Measurements from ENCODE around the gene FAM120B.

FAM120B gene

DNA sequence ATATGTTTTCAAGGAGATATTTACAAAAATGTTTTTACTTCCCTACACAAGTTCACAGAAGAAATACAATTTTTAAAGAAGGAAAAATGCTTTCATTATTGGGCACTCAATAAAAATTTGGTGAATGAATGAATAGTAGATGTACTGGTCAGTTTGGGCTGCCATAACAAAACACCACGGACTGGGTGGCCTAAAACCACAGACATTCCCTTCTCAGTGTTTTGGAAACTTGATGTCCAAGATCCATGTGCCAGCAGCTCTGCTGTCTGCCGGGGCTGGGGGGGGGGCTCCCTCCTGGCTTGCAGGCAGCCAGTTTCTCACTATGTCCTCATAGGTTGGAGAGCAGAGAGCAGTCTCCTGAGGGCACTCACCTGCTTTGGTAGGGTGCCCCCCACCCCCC, 62.0 kb downstream of the FAM120B start:
- Histone ChIP-seq H3K36me3 (ENCODE audit: insufficient read depth, low read length) (no peaks in the 10 kb centered on the region), H3K9me3 (ENCODE audit: low read depth, low read length) (no peaks in the 10 kb centered on the region), H3K4me3 (no peak overlapping the region), H3K27ac (no peak overlapping the region), H3K9ac (ENCODE audit: insufficient read length) (no peak overlapping the region)
- TF ChIP-seq FOXP2 (optimal IDR thresholded peaks at IDR 0.05; ENCODE audit: control extremely low read depth, extremely low read length, insufficient read depth) (no peak), POLR2AphosphoS5 (IDR thresholded peaks at IDR 0.05; ENCODE audit: borderline replicate concordance, low read depth, low read length) (no peak), EZH2 (IDR thresholded peaks at IDR 0.05) (no peak)
- DNase-seq (ENCODE audit: low read depth, low spot score), result no peak

DNA sequence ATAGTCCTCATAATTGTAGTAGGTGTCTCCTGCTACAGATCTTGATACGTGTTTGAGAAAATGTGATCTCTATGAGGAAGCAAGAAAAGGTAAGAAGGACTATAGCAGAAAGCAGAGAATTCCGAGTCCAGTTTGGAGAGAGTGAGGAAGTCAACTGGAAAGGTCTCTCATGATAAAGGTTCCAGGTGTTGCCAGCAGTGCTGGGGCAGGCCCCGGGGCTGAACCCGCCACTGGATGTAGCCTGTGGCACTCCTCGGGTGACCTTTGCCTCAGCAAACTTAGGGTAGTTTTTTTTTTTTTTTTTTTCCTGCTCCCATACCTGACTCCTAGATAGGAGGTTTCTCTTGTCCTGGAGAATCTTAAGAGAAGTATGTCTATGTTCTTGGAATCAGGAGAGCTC, 62.8 kb downstream of the FAM120B start:
- no peak for DNase-seq (ENCODE audit: low read depth, low spot score)
- H3K4me3 ChIP-seq, result no peak overlapping the region
- TF ChIP-seq EZH2 (IDR thresholded peaks at IDR 0.05) (no peak), FOXP2 (optimal IDR thresholded peaks at IDR 0.05; ENCODE audit: control extremely low read depth, extremely low read length, insufficient read depth) (no peak), POLR2AphosphoS5 (IDR thresholded peaks at IDR 0.05; ENCODE audit: borderline replicate concordance, low read depth, low read length) (no peak)
- no peak overlapping the region for H3K9ac ChIP-seq (ENCODE audit: insufficient read length)
- no peak overlapping the region for H3K27ac ChIP-seq
- no peaks in the 10 kb centered on the region for H3K9me3 ChIP-seq (ENCODE audit: low read depth, low read length)
- H3K36me3 ChIP-seq (ENCODE audit: insufficient read depth, low read length), result no peaks in the 10 kb centered on the region

DNA sequence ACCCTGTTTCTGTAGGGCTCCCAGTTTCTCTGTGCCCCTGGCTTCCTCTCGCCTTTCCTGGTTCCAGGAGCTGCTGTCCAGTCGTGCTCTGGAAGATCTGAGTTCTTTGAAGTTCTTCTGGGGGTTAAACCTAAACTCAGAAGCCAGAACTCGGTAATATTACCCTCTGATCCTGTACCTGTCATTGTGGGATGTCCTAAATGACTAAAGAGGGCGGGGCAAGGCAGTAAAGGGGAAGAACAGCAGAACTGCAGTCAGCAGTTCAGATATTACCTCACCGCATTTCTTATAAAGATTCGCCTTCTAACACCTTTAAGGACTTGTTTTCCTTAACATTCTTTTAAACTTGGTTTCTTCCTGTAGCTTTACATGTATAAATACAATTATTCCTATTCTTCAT, 63.9 kb downstream of the FAM120B start:
- Histone ChIP-seq H3K9ac (ENCODE audit: insufficient read length) (no peak overlapping the region), H3K27ac (no peak overlapping the region), H3K36me3 (ENCODE audit: insufficient read depth, low read length) (no peaks in the 10 kb centered on the region), H3K4me3 (no peak overlapping the region), H3K9me3 (ENCODE audit: low read depth, low read length) (no peaks in the 10 kb centered on the region)
- DNase-seq (ENCODE audit: low read depth, low spot score), result no peak
- TF ChIP-seq POLR2AphosphoS5 (IDR thresholded peaks at IDR 0.05; ENCODE audit: borderline replicate concordance, low read depth, low read length), result no peak
- TF ChIP-seq EZH2 (IDR thresholded peaks at IDR 0.05), result no peak
- no peak for TF ChIP-seq FOXP2 (optimal IDR thresholded peaks at IDR 0.05; ENCODE audit: control extremely low read depth, extremely low read length, insufficient read depth)

DNA sequence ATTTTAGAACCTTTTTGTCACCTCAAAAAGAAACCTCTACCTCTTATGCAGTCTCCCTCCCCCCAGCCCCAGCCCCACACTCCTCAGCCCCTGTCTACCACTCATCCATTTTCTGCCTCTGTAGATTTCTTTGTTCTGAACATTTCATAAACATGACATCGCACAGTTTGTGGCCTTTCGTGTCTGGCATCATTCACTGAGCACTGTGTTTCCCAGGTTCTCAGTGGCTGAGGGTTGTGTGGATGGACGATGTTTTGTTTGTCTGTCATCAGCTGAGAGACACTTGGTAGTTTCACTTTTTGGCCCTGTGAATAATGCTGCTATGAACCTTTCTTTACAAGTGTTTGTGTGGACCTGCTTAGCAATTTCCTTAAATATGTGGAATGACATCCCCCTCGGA, 64.5 kb downstream of the FAM120B start:
- Histone ChIP-seq H3K9me3 (ENCODE audit: low read depth, low read length) (no peaks in the 10 kb centered on the region), H3K9ac (ENCODE audit: insufficient read length) (no peak overlapping the region), H3K4me3 (no peak overlapping the region), H3K27ac (no peak overlapping the region), H3K36me3 (ENCODE audit: insufficient read depth, low read length) (no peaks in the 10 kb centered on the region)
- TF ChIP-seq EZH2 (IDR thresholded peaks at IDR 0.05) (no peak), FOXP2 (optimal IDR thresholded peaks at IDR 0.05; ENCODE audit: control extremely low read depth, extremely low read length, insufficient read depth) (no peak), POLR2AphosphoS5 (IDR thresholded peaks at IDR 0.05; ENCODE audit: borderline replicate concordance, low read depth, low read length) (no peak)
- no peak for DNase-seq (ENCODE audit: low read depth, low spot score)

DNA sequence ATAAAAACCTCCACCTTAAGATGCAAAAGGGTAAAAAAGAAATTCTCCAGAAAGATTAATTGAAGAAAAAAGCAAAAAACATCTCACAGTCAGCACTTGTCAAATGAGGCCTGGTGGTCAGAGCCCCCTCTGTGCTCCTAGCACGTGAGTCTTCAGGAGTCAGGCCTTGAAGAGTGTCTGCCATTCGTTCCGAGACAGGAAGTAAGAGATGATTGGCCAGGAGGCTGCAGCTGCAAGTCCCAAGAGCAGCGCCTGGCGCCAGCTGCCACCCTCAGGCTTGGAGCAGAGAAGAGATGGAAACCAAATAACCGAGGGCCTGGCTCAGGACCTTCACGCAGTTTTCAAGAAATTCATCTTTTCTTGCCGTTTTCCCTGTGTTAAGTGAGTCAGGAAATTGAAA, 65.0 kb downstream of the FAM120B start:
- no peak for TF ChIP-seq POLR2AphosphoS5 (IDR thresholded peaks at IDR 0.05; ENCODE audit: borderline replicate concordance, low read depth, low read length)
- no peak for TF ChIP-seq FOXP2 (optimal IDR thresholded peaks at IDR 0.05; ENCODE audit: control extremely low read depth, extremely low read length, insufficient read depth)
- no peak for TF ChIP-seq EZH2 (IDR thresholded peaks at IDR 0.05)
- Histone ChIP-seq H3K9ac (ENCODE audit: insufficient read length) (no peak overlapping the region), H3K4me3 (no peak overlapping the region), H3K9me3 (ENCODE audit: low read depth, low read length) (no peaks in the 10 kb centered on the region), H3K27ac (no peak overlapping the region), H3K36me3 (ENCODE audit: insufficient read depth, low read length) (no peaks in the 10 kb centered on the region)
- no peak for DNase-seq (ENCODE audit: low read depth, low spot score)

DNA sequence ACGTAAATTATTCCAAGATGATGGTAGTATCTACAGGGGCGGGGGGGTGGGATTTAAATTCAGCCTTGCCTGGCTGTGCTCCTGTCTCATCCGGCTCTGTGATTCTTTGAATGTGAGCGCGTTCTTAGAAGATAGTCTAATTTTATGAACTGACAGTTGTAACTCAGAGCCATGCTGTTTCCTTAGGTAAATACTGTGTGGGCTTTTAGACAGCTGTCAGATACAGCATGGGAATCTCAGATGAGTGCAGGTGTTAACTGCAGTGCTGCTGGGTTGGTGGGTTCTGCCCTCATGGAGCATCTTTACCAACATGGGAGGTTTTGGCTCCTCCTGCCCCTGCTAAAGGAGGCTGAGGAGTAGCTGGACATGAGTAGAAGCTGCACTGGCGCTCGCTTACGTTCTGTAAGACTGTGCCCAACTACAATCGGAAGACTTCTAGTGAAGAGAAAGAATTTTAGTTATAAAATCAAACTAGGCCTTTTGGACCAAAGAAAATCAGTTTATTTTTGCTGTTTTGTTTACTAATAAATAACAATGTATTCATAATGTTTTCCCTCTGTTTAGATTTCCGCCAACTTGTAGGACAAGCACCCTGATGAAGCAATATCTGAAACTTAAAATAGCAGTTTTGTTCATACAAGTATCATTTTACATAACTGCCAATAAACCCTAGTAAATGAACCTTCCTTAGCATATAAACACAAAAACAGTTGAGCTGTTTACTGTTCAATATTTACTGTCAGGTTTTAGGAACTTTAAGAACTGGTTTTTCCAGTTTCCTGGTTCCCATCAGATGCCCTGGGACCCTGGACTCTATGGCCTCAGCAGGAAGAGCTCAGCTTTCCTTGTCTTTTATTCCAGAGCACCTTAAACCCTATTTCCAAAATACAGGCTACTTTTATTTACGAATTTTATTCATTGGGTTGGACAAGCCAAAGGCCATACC, 66.1 kb downstream of the FAM120B start:
- H3K9ac ChIP-seq (ENCODE audit: insufficient read length), result no peak overlapping the region
- H3K4me3 ChIP-seq, result no peak overlapping the region
- TF ChIP-seq FOXP2 (optimal IDR thresholded peaks at IDR 0.05; ENCODE audit: control extremely low read depth, extremely low read length, insufficient read depth) (no peak), EZH2 (IDR thresholded peaks at IDR 0.05) (no peak), POLR2AphosphoS5 (IDR thresholded peaks at IDR 0.05; ENCODE audit: borderline replicate concordance, low read depth, low read length) (no peak)
- H3K27ac ChIP-seq, result no peak overlapping the region
- no peaks in the 10 kb centered on the region for H3K36me3 ChIP-seq (ENCODE audit: insufficient read depth, low read length)
- no peaks in the 10 kb centered on the region for H3K9me3 ChIP-seq (ENCODE audit: low read depth, low read length)
- DNase-seq (ENCODE audit: low read depth, low spot score), result no peak

DNA sequence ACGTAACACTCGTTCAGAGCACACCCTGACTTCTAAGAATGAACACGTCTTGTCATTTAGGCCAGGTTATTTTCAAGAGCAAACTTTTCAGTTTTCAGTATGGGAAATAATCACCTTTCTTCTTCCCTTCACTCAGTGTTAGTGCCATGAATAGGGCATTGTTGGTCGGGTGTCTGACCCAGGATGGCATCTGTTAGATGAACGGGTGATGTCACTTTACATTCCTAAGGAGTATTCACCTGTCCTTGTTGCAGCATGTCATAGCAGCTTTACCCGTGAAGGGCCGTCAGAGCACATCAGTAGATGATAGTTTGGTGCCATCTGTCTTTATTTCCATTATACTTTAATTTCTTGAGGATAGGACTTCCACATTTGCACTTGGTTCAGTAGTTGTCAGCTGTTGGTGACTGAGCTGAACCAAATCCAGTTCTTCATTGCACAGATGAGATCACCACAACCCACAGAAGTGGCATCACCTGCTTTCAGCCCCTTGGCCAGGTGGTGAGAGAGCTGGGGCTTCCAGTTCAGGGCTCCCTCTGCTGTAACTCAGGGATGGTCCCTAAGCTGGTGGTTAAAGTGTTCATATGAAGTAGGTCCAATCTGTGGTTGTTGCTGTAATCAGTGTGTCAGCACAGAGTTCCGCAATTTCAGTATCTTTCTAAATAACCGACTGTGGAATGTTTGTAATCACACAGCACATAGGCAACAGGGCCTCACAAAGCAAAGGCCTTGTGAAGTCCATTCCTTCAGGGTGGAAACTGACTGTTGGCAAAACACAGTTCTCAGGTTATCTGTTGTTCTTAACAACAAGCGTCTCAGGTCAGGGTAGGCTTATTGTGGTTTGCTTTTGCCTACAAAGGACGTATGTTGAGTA, 68.2 kb downstream of the FAM120B start:
- H3K27ac ChIP-seq, result no peak overlapping the region
- no peak overlapping the region for H3K4me3 ChIP-seq
- no peaks in the 10 kb centered on the region for H3K9me3 ChIP-seq (ENCODE audit: low read depth, low read length)
- no peaks in the 10 kb centered on the region for H3K36me3 ChIP-seq (ENCODE audit: insufficient read depth, low read length)
- DNase-seq (ENCODE audit: low read depth, low spot score), result no peak
- H3K9ac ChIP-seq (ENCODE audit: insufficient read length), result no peak overlapping the region
- TF ChIP-seq POLR2AphosphoS5 (IDR thresholded peaks at IDR 0.05; ENCODE audit: borderline replicate concordance, low read depth, low read length), result no peak
- TF ChIP-seq EZH2 (IDR thresholded peaks at IDR 0.05), result no peak
- TF ChIP-seq FOXP2 (optimal IDR thresholded peaks at IDR 0.05; ENCODE audit: control extremely low read depth, extremely low read length, insufficient read depth), result no peak

DNA sequence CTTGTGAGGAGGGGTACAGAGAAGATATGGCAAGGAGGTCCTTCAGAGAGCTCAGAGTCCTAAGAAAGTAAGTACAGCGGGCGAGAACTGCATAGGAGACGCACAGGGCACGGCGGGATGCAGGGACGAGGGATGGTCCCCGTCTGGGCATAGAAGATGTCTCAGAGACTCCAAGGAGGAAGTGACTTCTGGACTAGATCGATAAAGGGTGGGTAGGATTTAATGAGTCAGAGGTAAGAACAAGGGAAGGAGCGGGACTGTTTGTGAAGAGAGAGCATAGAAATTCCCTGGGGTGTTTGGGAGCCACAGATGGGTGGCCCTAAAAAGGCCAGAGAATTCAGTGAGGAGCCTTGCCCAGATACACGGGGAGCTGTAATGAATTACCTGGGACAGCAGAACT, 69.1 kb downstream of the FAM120B start:
- Histone ChIP-seq H3K27ac (no peak overlapping the region), H3K9ac (ENCODE audit: insufficient read length) (no peak overlapping the region), H3K4me3 (no peak overlapping the region), H3K36me3 (ENCODE audit: insufficient read depth, low read length) (no peaks in the 10 kb centered on the region), H3K9me3 (ENCODE audit: low read depth, low read length) (no peaks in the 10 kb centered on the region)
- DNase-seq (ENCODE audit: low read depth, low spot score), result no peak
- TF ChIP-seq POLR2AphosphoS5 (IDR thresholded peaks at IDR 0.05; ENCODE audit: borderline replicate concordance, low read depth, low read length), result no peak
- no peak for TF ChIP-seq EZH2 (IDR thresholded peaks at IDR 0.05)
- TF ChIP-seq FOXP2 (optimal IDR thresholded peaks at IDR 0.05; ENCODE audit: control extremely low read depth, extremely low read length, insufficient read depth), result no peak

Measured in SK-N-MC (cell line).